H4 (cell line): ENCODE measurements around the gene SIAH2. TPM values are rescaled to one million over a fixed set of nuclear protein-coding genes. Genes with fewer than 3 reads are reported as not detected.

Experiments used
- DNase-seq: peaks from one replicate; pipeline ENCODE4 v3.0.0-alpha.2; 2015; ENCODE audit warnings: low spot score
- total RNA-seq: library from RNA; depleted of rRNA; stranded (reverse); fragments of >200 nt; shearing (Covaris generic); gene quantifications from 2 replicates; pipeline ENCODE4 v1.2.3, GENCODE V29; 2014

Gene SIAH2
- total RNA-seq, 1 experiment from 2014 or later, result 27.6 TPM

DNA sequence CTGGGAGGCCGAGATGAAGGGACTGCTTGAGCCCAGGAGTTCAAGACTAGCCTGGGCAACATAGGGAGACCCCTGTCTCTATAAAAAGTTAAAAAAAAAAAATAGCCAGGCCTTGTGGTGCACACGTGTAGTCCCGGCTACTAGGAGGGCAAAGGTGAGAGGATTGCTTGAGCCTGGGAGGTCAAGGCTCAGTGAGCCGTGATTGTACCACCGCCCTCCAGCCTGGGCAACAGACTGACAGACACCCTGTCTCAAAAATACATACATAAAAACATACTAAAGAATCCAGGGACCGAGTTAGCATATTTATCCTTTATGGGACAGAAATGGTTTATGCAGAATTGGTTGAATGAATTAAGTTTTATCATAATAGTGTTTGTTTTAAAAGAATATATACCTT is 13.7 kb downstream of the SIAH2 start:
- no peak for DNase-seq

- DNase-seq, result no peak
These were observed 14.3 kb downstream of the SIAH2 start for GRCh38 chr3:150748684-150749047.

DNA sequence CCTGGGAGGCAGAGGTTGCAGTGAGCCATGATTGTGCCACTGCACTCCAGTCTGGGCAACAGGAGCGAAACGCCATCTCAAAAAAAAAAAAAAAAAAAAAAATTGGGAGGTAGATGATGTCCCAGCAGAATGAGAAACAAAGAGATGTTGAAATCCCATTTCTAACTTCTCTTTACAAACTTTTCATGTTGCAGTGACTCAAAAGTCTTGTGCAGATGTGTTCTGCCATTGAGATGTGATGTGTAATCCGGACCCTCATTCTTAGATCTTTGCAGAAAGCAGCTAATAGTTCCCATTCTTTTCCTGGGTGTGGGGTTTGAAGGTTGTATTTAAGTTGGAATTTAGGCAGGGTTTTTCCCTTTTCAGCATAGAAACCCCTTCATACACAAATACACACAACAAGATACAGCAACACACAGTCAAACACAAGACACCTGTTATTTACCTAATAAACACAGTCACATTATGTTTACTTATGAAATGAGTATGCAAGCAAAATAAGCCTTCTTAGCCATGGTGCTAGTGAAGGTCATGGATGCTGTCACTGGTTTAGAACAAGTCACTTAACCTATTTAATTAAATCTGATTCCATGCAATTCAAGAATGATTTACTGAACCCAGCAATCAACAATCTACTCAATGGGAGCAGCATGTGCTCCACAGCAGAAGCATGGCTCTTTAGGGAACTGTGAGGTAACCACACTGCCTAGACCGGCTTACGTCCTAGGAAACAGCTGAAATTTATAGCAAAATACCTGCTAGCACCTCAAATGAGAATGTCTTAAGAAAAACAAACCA is 14.9 kb downstream of the SIAH2 start:
- no peak for DNase-seq

- no peak for DNase-seq
These were observed 16.0 kb downstream of the SIAH2 start for GRCh38 chr3:150746791-150747590.

GRCh38 chr3:150745832-150746231 is 17.1 kb downstream of the SIAH2 start:
- no peak for DNase-seq

DNA sequence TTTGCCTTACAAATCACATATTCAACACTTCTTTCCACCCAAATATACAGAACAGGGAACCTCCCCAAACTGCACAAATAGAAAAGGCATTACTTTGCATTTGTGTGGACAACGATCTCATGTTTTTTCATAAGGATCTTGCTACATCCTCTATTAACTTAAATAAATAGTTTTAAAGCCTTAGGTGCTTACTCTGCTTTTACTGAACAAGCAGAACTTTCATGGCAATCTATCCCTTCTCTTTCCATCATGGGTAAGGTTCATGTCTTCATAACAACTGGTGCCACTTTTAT is 18.1 kb downstream of the SIAH2 start:
- no peak for DNase-seq

GRCh38 chr3:150744041-150744918 is 18.7 kb downstream of the SIAH2 start:
- DNase-seq, result no peak

- no peak for DNase-seq
These were observed 19.5 kb downstream of the SIAH2 start for GRCh38 chr3:150743508-150743907.

DNA sequence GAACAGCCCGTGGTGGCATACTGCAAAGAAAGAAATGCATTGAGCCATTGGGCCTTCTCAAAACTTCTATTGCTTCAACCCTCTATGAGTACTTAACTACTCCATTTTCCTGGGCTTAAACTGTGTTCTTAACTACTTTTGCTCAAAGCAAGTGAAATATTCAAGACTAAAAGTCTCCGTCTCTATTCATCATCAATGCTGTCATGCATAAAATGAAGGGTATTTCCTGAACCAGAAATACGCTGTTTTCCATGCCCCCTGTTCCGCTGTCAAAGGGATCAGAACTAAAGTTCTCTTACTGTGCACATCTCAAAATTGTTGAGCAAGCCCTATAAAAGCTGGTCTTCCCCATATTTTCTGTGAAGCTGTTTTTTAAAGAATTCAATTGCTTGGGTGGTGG is 20.3 kb downstream of the SIAH2 start:
- DNase-seq, result no peak

- no peak for DNase-seq
These were observed 20.8 kb downstream of the SIAH2 start for GRCh38 chr3:150742141-150742523.

GRCh38 chr3:150741497-150742140 is 21.4 kb downstream of the SIAH2 start:
- no peak for DNase-seq

- DNase-seq, result no peak
These were observed 22.1 kb downstream of the SIAH2 start for GRCh38 chr3:150740733-150741496.

- no peak for DNase-seq
These were observed 22.9 kb downstream of the SIAH2 start for GRCh38 chr3:150739877-150740645.

DNA sequence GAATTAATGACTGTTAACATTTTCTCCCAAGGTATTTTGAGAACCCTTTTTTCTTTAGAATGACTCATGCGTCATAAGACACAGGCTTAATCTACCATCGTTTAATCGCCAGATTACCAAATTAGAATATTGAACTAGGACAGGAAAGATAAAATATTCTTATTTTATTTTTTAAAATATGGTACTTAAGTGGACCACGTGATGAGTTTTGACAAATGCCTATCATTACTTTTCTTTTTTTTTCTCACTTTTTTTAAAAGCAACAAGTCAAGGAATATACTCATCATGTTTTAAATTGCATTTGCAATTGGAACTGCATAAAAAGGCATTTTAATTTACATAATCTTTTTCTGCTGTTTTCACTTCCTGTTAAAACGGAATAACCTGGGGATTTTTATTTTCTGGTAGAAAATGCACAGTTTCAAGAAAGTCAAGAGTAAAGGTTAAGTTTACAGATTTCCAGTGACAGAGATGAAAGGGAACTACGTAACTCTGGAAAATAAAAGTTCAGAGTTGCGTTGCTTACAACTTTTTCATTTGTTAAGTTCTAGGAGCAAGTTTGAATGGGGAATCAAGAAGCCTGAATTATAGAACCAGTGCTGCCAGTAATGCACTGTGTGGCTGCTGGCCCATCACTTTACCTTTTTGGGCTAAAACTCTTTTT is 23.6 kb downstream of the SIAH2 start:
- no peak for DNase-seq

DNA sequence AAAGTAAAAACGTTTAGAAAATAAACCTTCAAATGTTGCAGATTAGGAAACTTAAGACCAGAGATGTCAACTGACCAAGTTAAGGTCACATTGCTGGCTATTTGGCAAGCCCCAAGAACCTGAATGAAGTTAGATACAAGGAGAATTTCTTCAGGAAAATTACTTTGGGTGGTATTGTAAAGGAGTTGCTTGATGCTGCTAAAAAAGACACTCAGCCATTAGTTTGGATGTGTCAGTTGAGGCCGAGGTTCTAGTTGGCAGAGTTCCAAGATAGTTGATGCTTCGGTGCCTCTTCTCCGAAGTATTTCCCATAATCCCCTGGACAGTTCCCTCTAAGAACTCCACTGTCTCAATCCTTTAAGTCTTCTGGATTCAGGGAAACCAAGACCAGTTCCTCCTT is 24.3 kb downstream of the SIAH2 start:
- no peak for DNase-seq

GRCh38 chr3:150737874-150738679 is 24.9 kb downstream of the SIAH2 start:
- DNase-seq, result no peak

DNA sequence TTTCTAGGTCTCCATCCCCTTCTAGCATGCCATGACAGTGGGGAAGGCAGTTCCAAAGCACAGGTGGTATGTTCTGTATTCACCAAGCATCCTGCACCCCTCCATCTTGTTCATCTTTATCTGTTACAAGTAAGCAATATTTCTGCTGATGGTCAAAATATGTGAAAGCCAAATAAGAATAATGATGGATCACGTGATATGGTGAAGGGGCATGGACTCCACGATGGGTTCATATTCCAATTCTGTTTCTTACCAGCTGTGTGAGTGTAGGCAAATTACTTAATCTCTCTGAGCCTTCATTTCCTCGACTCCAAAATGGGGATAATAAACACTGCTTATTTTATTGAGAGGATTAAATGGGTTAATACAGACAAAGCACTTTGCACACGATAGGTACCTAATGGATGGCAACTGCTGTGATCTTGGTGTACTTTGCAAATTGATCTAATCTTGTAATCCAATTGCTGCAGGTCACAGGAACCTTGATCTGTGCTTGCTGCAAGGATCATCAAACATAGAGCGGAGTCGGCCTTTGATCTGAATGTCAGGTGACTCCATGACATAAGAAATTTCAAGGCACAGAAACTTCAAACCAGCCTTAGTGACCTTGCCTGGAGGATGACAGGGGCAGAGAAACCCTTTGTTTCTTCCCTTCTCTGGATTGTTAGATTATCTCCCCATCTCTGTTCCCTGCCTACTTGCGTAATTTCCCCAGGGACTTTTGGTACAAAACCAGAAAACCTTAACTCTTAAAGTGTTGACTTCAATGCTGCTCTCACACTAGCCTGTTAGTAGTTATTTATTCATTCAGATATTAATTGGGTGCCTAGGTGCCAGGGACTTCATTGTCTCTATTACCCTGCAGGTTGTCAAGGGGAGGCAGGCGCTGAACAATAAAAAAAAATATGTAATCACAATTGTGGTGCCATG is 25.8 kb downstream of the SIAH2 start:
- no peak for DNase-seq

- DNase-seq, result no peak
These were observed 26.7 kb downstream of the SIAH2 start for GRCh38 chr3:150736316-150736719.
